Measurements from ENCODE around the gene DCTD.
A peak's percentile ranks its signal among the peaks of the same experiment; 100 is the strongest.

DNA sequence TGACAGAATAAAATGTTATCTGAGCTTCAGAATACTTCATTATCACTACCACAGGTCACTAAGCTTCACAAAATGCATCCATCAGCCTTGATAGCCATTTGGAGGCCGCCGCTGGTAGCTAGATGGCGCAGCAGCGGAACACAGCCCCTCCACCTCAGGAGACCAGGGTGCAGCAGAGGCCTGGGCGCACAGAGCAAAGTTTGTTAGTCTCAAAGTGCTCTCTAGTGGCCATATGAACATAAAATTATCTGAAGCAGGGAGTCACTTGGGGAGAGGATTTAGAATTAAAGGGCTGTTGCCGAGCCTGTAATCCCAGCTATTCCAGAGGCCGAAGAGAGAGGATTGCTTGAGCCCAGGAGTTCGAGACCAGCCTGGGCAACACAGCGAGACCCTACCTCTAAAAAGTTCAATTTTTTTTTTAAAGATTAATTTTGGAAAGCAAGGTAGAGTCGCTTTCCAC is 8.1 kb upstream of the DCTD start:
- TF ChIP-seq, protein P1, sequence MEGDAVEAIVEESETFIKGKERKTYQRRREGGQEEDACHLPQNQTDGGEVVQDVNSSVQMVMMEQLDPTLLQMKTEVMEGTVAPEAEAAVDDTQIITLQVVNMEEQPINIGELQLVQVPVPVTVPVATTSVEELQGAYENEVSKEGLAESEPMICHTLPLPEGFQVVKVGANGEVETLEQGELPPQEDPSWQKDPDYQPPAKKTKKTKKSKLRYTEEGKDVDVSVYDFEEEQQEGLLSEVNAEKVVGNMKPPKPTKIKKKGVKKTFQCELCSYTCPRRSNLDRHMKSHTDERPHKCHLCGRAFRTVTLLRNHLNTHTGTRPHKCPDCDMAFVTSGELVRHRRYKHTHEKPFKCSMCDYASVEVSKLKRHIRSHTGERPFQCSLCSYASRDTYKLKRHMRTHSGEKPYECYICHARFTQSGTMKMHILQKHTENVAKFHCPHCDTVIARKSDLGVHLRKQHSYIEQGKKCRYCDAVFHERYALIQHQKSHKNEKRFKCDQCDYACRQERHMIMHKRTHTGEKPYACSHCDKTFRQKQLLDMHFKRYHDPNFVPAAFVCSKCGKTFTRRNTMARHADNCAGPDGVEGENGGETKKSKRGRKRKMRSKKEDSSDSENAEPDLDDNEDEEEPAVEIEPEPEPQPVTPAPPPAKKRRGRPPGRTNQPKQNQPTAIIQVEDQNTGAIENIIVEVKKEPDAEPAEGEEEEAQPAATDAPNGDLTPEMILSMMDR (IDR thresholded peaks at IDR 0.05) = peak in 2 of 4 experiments; percentile 11 to 52
- no peak for TF ChIP-seq POLR2A (IDR thresholded peaks at IDR 0.05)

Measured in gastroesophageal sphincter (tissue), 3 donors.